Stimulated activated CD8-positive, alpha-beta memory T cell treated with anti-CD3 and anti-CD28 coated beads, Interleukin-4, amount 100 ng/mL, for 24 hours (primary cell): Measurements from ENCODE around the gene MSI2.

ENCODE experiments used
- DNase-seq: peaks from one replicate; pipeline ENCODE4 v3.0.0-alpha.2; 2020; ENCODE audit warnings: low read depth

Gene MSI2

DNA sequence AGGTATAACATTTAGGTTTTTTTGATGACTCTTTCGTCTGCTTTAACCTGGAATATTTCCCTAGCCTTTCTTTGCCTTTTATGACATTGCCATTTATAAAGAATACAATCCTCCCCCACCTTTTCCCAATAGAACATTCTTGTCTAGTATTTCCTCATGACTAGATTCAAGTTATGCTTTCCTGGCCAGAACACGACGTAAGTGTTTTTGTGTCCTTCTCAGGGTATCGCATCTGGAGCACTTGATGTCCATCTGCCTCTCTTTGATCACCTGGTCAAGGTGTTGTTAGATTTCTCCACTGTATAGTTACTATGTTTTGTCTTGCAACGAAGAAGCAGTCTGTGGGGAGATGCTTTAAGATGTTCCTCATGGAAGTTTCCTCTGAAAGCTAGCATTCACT, 87.4 kb downstream of the MSI2 start:
- DNase-seq, result no peak

DNA sequence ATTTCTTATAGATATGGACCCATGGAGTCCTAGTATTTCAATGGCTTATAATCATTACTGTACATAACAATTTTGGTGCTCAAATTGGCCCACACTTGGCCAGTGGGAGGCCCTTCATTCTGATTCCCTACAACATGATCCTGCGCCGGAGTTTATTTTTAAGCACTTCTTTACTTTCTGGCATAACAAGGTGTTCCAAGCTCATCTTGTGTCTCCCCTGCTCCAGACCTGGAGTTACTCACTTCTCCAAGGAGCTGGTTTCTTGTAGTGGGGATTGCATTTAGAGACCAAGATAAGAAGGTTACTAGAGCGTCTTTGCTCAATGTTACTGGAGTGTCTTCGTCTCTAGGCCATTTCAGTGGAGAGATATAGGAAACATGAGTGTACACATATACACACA, 87.9 kb downstream of the MSI2 start:
- no peak for DNase-seq

DNA sequence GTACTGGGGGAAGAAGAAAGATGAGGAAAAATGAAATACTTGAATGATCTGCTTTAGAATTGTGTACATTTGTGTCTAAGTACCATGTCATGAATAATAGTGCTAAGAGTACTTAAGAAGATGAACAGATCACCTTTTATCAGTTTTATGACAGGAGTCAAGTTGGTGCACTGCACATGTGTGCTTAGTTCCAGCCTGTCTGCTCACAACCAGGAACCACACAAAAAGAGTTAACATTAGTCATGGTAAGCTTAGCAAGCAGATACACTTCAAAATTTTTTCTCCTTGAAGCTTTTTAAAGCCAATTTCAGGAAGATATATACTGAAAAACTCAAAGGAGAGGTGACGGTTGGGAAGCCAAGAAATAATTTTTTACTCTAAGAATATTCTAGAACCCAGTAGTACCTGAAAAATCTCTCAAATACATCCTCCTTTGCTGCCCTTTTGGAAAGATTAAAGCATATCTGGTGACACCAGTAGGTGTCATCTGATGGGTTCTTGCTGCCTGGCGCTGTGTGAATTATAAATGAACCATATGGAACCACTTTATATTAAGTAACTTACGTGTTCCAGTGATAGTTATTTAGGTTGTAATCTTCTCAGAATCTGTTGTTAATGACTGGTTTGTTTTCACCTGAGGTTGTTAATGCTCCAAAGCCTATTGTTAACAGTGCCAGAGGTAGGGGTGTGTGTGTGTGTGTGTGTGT, 93.4 kb downstream of the MSI2 start:
- DNase-seq, result no peak

DNA sequence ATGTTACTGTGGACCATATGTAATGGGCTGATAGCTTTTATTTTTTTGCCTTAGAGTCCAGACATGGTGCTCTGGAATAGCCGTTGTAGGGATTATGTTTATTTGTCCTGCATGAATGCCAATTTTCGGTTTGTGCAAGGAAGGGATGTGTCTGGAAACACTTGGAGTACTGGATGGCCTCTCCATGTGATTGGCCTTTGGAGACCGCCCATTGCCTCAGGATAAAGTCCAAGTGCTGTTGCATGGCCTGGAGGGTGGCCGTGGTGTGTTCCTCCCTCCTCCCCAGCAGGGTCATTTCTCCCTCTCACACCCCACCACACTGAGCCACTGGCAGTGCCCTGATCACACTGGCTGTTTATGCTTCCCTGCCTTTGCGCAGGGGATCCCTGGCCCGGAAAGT, 93.9 kb downstream of the MSI2 start:
- DNase-seq, result no peak

DNA sequence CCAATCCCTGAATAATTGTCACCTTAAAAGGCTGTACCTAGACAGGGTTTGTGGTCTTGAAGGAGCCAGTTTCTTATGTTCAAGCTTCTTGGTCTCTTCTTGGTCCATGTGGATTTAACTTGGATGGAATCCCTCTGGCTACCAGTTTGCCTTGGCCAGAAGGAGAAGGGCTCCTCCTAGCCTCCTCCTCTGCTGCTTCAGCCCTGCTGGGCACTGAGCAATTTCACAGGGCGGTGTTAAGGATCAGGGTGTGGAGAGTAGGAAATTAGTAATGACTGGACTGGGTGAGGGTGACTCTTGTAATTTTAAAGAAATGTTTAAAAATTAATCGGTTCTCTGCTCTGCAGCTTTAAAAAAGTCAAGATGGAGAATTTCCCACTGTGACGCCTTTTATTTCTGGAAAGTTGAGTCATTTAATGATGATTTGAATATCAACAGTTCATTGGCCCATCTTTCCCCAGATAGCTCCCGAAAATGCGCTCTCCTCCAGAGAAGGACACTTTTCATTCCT, 96.4 kb downstream of the MSI2 start:
- no peak for DNase-seq

DNA sequence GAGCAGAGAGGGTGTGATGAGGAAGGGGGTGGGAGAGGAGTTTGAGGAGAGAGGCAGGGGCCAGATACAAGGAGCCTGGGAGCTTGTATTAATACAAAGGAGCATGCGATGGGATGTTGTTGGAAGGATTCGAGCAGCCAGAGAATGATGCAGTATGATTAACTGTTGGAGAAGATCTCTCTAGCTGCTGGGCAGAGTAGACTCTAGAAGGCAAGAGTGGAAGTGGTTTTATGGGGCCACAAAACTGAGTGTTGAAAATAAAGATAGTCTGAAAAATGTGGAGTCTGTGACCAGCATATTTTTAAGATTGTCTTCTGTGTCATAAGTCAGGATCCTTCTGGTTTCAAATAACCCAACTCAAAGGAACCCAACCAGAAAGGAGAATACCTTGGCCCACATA, 98.3 kb downstream of the MSI2 start:
- no peak for DNase-seq

DNA sequence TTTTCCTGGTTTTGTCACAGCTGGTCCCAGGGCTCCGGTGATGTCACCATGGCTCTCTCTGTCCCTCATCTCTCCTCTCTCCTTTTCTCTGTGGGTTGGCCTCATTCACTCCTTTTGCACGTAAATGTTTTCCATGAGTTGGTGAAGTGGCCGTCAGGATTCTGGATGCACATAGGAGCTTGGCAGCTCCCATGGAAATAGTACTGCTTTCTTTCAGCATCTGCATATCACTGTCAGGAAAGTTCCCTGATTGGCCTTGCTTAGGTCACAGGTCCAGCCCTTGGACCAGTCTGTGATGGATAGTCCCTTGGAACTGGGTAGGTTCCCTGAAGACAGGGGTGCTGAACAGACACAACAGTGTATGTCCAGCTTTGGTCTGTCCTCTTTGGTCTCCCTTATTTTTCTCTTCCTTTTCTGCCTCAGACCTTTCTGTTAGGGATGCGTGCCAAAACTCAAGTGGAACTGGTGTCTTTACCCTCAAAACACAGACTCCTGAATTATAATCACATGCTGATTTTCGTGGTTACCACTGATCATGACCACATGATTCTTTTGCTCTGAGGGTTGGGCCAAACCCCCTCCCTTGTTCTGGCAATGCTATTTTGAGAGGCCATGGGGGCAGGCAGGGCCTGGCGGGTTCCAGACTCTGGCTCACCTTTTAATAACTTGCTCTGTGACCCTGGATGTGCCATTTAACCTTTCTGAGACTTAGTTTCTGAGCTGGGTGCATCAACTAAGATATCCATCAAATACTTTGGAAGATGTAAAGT, 99.0 kb downstream of the MSI2 start:
- DNase-seq, result no peak

DNA sequence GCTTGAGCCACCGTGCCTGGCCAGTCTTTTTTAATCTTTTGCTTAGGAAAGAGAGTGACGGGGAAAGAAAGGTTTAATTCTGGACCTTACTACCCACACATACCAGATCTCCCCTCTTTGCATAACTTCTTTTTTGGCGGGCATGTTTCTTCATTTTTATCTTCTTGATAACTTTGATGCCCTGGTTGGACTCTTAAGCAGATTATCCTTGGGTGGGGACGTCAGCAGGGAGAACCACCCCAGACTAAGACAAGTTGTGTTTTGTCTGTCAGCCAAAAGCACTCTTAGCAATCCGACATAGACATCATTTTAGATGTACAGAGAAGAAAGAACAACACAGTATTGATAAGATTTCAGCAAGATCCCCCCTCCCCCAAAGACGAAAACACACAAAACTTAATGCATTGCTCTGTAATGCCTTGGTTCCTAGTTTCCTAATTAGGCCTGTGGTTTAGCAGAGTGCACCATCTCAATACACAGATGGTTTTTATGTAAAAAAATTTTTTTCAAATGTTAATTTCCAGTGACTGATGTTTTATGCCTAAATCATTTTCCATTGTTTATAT, 99.9 kb downstream of the MSI2 start:
- DNase-seq, result no peak

DNA sequence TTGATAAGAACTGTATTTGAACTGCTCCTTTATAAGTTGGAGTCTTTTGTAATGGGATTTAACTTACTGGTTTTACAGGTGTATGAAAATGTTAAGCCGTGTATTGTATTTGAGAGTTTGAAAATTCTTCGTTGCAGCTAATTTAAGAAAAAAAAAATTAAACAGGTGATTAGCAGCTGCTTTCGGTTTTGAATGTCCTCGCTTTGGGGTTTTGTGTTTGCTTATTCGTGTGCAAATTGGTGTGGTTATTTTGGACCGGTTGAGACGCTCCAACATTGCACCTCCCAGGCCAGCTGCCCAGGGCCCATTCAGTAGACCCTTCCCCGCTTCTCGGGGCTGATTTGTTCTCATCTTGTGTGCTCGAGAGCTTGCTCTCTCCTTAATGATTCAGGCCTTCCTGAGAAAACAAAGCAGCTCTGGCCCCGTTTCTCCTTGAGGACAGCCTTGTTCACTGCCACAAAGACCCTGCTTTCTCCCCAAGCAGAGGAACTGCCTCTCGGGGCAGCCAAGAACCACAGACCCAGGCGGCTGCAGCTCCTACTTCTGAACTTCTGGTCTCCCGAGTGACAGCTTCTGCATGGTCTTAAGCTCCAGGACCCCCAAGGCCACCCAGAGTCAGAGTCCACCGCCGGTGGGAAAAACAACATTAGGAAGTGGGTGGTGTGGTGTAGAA, 100.5 kb downstream of the MSI2 start:
- no peak for DNase-seq

DNA sequence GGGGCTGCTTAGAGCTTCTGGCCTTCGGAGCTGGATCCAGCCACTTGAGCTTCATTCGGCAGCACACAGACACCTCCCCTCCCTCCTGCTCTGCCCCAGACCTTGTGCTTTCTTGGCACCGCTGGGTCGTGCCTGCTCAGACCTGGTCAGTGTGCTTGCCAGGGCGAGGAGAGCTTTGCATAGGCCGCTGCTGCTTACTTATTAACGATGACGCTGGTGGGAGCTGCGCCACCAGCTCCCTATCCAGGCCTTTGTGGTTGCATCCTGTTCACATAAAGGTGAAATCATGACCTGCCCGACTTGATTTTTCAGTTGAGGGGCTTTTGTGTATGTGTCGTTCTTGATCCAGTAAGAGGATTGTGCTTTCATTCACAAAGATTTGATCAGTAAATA, 101.1 kb downstream of the MSI2 start:
- no peak for DNase-seq

DNA sequence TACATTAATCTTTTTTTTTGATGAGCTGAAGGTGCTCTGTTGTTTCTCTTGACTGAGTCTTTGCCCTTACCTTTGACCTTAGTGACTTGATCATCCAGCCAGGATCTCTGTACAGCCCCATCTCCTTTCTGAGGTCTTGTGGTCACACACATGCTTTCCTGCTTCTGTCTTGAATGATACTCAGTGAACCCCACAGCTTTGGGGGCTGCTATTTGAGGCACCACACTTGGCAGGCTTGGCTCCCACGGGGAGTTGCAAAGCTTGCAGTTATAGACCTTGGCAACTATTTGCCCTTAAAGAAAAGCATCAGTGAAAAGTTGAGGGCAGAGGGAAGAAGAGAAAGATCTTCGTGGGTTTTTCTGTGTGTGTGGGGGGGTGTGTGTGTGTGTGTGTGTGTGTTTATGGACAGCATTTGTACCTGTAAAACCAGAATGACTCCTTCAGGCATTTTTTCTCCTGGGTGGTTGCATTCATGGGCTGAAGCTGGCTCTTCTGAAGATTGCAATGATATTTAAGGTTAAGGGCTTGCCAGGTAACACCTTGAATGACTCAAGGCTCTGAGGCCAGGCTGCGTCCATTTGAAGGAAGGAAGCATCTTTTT, 101.6 kb downstream of the MSI2 start:
- DNase-seq, result no peak

DNA sequence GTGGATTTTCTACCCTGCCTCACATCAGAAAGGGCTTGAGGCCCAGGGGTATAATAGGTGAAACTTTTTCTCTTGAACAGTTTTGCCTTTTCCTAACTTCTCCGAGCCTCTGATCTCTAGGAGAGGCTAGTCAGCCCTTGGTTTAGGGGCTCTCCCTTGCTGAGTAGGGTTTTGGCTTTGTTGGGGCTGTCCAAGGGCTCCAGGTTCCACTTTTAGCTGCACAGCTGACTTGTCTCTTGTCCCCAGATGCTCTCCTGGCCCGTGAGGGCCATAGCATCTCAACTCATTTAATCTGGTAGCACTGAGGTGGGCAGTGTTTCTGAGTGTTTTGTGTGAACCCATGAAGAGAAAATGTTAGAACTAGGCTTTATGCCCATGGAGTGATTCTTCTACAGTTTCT, 103.9 kb downstream of the MSI2 start:
- no peak for DNase-seq

DNA sequence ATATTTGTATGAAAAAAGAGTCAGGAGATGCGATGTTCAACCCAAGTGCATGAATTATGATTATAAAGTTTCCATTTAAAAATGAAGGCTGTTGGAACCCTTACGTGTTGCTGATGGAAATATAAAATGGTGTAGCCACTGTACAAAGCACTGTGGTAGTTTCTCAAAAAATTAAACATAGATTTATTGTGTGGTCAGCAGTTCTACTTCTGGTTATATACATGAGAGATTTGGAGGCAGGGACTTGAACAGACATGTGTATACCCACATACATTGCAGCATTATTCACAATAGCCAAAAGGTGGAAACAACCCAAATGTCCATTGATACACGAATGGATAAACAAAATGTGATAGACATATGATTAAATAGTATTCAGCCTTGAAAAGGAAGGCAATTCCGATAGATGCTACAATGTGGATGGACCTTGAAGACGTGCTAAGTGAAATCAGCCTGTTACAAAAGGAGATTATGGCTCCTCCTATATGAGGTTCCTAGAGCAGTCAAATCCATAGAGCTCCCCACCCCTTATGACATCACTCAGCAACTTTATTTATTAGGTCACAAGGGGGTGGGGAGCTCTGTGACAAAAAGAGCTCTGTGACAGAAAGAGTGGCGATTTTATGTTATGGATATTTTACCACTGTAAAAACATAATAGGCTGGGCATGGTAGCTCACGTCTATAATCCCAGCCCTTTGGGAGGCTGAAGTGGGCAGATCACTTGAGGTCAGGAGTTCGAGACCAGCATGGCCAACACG, 106.7 kb downstream of the MSI2 start:
- DNase-seq, result no peak

DNA sequence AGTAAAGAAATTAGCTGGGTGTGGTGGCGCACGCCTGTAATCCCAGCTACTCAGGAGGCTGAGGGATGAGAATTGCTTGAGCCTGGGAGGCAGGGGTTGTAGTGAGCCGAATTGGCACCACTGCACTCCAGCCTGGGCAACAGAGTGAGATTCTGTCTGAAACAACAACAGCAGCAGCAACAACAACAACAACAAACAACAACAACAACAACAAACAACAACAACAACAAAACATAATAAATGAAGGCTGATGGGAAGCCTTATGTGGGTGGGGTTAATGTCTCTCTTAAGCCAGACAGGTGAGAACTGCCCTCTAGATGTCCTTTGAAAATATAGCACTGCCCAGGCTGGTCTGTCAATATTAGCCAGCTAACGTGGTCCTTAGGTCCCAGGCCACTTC, 107.3 kb downstream of the MSI2 start:
- no peak for DNase-seq

DNA sequence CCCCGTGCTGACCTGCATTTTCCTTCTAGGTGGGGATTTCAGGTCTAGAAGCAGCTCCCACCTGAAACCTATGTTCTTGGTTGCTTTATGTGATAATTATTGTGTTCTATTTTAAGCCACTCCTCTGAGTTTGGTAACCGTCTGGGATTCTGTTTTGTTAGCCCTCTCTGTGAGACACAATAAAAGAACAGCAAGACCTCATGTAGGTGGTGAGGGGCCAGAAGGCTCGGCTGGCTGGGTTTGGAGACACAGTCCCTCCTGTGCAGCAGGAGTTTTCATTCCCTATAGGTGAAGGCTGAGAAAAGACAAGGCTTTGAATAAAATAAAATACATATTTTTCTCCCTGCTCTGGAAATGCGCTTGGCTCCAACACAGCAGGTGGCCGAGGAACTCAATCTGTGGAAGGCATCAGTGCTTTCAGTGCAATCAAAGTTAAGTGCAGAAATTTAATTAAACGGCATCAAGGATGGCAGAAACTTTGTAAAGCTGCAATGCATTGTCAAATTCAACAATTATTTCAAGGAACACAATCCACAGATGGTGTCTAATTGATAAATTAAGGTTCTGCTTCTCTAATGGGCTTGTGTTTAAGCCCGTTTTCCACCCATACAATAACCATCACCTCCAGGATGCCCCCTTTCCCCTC, 107.8 kb downstream of the MSI2 start:
- no peak for DNase-seq

DNA sequence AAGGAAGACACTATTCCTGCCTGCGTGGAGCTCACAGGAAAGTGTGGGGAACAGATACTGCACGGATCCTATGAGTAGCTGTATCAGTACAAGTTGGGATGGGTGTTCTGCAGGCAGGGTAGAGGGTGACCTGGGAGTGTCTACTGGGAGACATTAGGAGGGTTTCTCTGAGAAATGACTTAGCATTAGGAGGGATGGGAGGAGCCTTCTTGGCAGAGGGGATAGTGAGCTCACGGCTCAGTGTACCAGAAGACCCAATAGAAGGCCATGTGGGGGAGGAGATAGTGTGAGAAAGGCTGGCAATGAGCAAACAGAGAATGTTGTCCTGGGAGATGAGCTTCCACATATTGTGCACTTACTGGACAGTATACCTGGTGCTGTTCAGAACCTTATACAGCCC, 109.1 kb downstream of the MSI2 start:
- no peak for DNase-seq

DNA sequence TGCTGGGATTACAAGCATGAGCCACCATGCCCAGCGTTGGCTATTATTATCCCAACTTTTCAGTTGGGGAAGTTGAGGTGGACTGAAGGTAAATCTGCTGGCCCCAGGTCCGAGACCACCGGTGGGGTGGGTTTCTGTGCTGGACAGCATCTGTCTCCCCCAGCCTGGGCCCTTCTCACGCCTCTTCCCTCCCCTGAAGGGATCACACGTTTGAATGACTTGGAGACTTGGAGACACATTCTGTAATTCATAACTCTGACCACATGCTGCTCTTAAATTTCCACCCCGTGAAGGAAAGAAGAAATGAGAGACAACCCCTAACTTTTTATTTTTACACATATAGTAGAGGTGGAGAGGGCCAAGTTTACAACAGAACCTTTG, 109.8 kb downstream of the MSI2 start:
- DNase-seq, result no peak

DNA sequence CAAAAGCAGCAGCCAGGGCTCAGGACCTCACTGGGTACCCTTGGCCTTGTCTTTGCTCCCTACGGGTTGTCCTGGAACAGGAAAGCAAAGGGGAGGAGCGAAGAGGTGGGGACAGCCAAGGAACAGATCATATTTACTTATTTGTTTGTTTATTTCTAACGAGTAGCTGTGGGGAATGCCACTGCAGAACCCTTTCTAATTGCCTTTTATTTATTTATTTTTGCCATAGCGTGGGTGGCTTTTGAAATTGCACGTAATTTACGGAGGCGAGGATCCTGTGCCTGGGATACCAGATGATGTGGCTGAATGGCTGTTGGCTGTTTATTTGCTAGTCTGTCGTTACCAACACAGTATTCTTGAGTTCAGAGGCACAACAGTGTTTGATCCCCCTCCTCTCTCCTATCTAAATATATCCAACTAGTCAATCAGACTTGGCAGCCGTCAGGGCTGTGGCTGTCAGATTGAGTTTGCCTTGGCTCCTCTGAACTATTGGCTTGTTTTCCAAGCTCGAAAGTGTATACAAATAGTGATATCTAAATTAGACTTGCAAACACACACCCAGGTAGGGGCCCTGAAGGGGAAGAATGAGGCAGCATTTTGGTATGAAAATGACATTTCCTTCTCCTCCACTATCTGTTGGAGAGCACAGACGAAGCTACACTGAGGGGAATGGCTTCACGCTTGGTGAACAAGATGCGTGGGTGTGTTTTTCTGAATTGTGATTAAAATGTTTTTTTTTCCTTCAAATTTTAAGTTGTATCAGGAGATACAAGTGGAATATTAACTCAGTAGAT, 110.4 kb downstream of the MSI2 start:
- DNase-seq, result no peak

DNA sequence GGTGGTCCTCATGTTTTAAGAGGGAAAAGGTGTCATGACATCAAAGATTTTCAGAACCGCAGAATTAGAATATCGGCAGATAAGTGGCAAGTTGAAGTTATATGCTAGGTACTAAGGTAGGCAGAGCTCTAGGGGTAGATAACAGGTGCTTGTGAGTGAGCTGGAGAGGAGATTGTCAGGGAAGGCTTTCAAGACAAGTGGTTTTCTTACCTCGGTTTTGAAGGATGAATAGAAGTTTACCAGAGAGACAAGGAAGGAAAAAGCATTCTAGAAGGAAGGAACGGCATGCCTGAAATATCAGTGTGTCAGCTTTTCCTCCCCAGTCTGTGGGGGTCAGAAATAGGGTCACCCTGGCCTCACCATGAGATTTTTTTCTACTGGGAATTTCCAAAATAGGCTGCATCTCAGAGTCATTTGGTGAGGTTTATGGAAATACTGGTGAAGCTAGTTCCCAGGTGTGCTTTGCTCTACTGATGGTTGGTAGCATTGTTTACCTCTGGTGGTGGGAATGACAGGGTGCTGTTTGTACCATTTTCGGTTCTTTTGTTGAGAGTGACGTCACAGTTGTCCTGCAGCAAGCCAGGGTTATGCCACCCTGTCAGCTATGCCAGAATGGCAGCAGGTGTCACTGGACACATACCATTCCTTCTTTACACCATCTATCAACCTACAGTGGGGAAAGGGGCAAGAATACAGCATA, 112.5 kb downstream of the MSI2 start:
- DNase-seq, result no peak

DNA sequence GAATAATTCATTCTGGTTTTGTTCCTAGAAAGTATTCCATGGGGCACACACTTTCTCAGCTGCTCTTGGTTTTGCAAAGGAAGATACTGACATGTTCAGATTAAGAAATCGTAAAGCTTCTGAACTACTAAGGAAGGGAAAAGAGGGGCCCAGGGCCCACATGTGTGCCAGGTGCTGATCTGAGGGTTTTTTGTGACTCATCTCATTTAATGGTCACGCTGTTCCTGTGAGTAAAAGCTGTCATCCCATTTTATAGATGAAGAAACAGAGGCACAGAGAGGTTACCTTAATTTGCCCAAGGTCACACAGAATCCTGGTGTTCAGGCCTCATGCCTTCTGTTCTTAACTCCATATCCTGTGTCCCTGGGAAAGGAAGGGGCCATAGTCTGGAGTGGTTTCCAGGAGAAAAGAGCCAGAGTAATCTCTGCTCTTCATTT, 113.2 kb downstream of the MSI2 start:
- no peak for DNase-seq
